H9 (cell line): Measurements from ENCODE around the gene TSPEAR. TPM values are rescaled to one million over a fixed set of nuclear protein-coding genes. Genes with fewer than 3 reads are reported as not detected.

Source experiments
- DNase-seq: peaks from one replicate; pipeline ENCODE4 v3.0.0-alpha.2; 2017
- H2AFZ ChIP-seq: one replicate; pipeline ENCODE4 v1.6.1; 2013; ENCODE audit warnings: mild to moderate bottlenecking, low read length, control low read depth, moderate library complexity
- H2AK5ac ChIP-seq: 2 replicates; pipeline ENCODE4 v1.6.1; 2013; ENCODE audit warnings: low read length, control low read depth, mixed read lengths; ENCODE audit not compliant: insufficient read length
- H2BK120ac ChIP-seq: one replicate; pipeline ENCODE4 v1.6.1; 2013; ENCODE audit warnings: low read depth, mild to moderate bottlenecking, low read length, control low read depth, inconsistent platforms; ENCODE audit not compliant: poor library complexity, severe bottlenecking
- H2BK12ac ChIP-seq: 2 replicates; pipeline ENCODE4 v1.6.1; 2013; ENCODE audit warnings: low read length, control low read depth, mixed read lengths, low read depth; ENCODE audit not compliant: insufficient read length
- H2BK15ac ChIP-seq: 2 replicates; pipeline ENCODE4 v1.6.1; 2013; ENCODE audit warnings: low read depth, low read length, control low read depth
- H2BK20ac ChIP-seq: one replicate; pipeline ENCODE4 v1.6.1; 2013; ENCODE audit warnings: low read depth, mild to moderate bottlenecking, low read length, control low read depth, inconsistent platforms; ENCODE audit not compliant: poor library complexity, severe bottlenecking
- H2BK5ac ChIP-seq: 2 replicates; pipeline ENCODE4 v1.6.1; 2013; ENCODE audit warnings: low read length, control low read depth, mixed read lengths; ENCODE audit not compliant: insufficient read length
- H3K14ac ChIP-seq: 2 replicates; pipeline ENCODE4 v1.6.1; 2013; ENCODE audit warnings: low read length, control low read depth; ENCODE audit not compliant: insufficient read depth
- H3K18ac ChIP-seq: 2 replicates; pipeline ENCODE4 v1.6.1; 2013; ENCODE audit warnings: low read depth, mild to moderate bottlenecking, mixed read lengths, low read length, control low read depth; ENCODE audit not compliant: insufficient read length
- H3K23ac ChIP-seq: 2 replicates; pipeline ENCODE4 v1.6.1; 2013; ENCODE audit warnings: low read length, control low read depth, mixed read lengths, low read depth; ENCODE audit not compliant: insufficient read length
- H3K23me2 ChIP-seq: 2 replicates; pipeline ENCODE4 v1.6.1; 2013; ENCODE audit warnings: low read depth, mild to moderate bottlenecking, mixed read lengths, low read length, control low read depth; ENCODE audit not compliant: insufficient read length, poor library complexity, severe bottlenecking
- H3K27ac ChIP-seq: 2 replicates; pipeline ENCODE4 v1.5.1; 2013; ENCODE audit warnings: low read length, control low read depth, mixed read lengths, low read depth; ENCODE audit not compliant: insufficient read length
- H3K27me3 ChIP-seq: 2 replicates; pipeline ENCODE4 v1.6.1; 2013; ENCODE audit warnings: low read length, control low read depth, inconsistent platforms; ENCODE audit not compliant: insufficient read depth
- H3K4ac ChIP-seq: 2 replicates; pipeline ENCODE4 v1.6.1; 2013; ENCODE audit warnings: low read depth, mild to moderate bottlenecking, control low read depth, inconsistent platforms, low read length, moderate library complexity
- H3K4me1 ChIP-seq: 2 replicates; pipeline ENCODE4 v1.6.1; 2013; ENCODE audit warnings: low read length, control low read depth, inconsistent platforms; ENCODE audit not compliant: insufficient read depth
- H3K4me2 ChIP-seq: 2 replicates; pipeline ENCODE4 v1.6.1; 2013; ENCODE audit warnings: low read length, control low read depth, mixed read lengths; ENCODE audit not compliant: insufficient read length, insufficient read depth
- H3K56ac ChIP-seq: 2 replicates; pipeline ENCODE4 v1.6.1; 2013; ENCODE audit warnings: low read depth, mild to moderate bottlenecking, mixed read lengths, low read length, control low read depth; ENCODE audit not compliant: insufficient read length
- H3K79me1 ChIP-seq: 2 replicates; pipeline ENCODE4 v1.6.1; 2013; ENCODE audit warnings: low read depth, mild to moderate bottlenecking, moderate library complexity, low read length, control low read depth, inconsistent platforms; ENCODE audit not compliant: insufficient read depth, poor library complexity, severe bottlenecking
- H3K79me2 ChIP-seq: 2 replicates; pipeline ENCODE4 v1.6.1; 2013; ENCODE audit warnings: low read length, control low read depth, inconsistent platforms; ENCODE audit not compliant: insufficient read depth
- H3K9ac ChIP-seq: 2 replicates; pipeline ENCODE4 v1.6.1; 2013; ENCODE audit warnings: low read length, control low read depth, mixed read lengths; ENCODE audit not compliant: insufficient read length; ENCODE audit errors: extremely low read depth
- H3K9me3 ChIP-seq: one replicate; pipeline ENCODE4 v1.6.1; 2013; ENCODE audit warnings: low read depth, low read length, inconsistent platforms; ENCODE audit not compliant: control insufficient read depth
- H3T11ph ChIP-seq: one replicate; pipeline ENCODE4 v1.6.1; 2013; ENCODE audit warnings: mild to moderate bottlenecking, low read length, control low read depth, inconsistent platforms
- H4K20me1 ChIP-seq: one replicate; pipeline ENCODE4 v1.6.1; 2013; ENCODE audit not compliant: control insufficient read depth, insufficient read length, insufficient read depth
- H4K5ac ChIP-seq: 2 replicates; pipeline ENCODE4 v1.6.1; 2013; ENCODE audit warnings: low read depth, mild to moderate bottlenecking, mixed read lengths, low read length, control low read depth; ENCODE audit not compliant: insufficient read length
- H4K8ac ChIP-seq: replicated peaks from 2 replicates; pipeline ENCODE4 v1.6.1; 2013; ENCODE audit warnings: low read length, control low read depth, mixed read lengths, low read depth; ENCODE audit not compliant: insufficient read length
- H4K91ac ChIP-seq: 2 replicates; pipeline ENCODE4 v1.6.1; 2013; ENCODE audit warnings: low read depth, mild to moderate bottlenecking, moderate library complexity, mixed read lengths, low read length, control low read depth; ENCODE audit not compliant: insufficient read length
- H3K27ac Mint-ChIP-seq, 3 experiments: 2 replicates in 2 of 3; 3 replicates in 1 of 3; pipeline ENCODE4 v1.8.0; 2020 to 2021; ENCODE audit warnings: mixed read lengths in 3 of 3, mild to moderate bottlenecking in 1 of 3, moderate library complexity in 1 of 3
- H3K27me3 Mint-ChIP-seq: 2 replicates; pipeline ENCODE4 v1.8.0; 2021; ENCODE audit warnings: low read depth, mild to moderate bottlenecking, moderate library complexity, mixed read lengths
- H3K36me3 Mint-ChIP-seq, 3 experiments: 2 replicates in 2 of 3; 3 replicates in 1 of 3; pipeline ENCODE4 v1.8.0; 2020 to 2021; ENCODE audit warnings: low read depth in 3 of 3, mixed read lengths in 3 of 3; ENCODE audit not compliant: insufficient read depth in 1 of 3
- H3K4me1 Mint-ChIP-seq, 2 experiments: 2 replicates each; pipeline ENCODE4 v1.8.0; 2020; ENCODE audit warnings: mixed read lengths in 2 of 2
- H3K4me3 Mint-ChIP-seq, 2 experiments: 2 replicates in 1 of 2; 3 replicates in 1 of 2; pipeline ENCODE4 v1.8.0; 2020 to 2021; ENCODE audit warnings: mild to moderate bottlenecking in 2 of 2, mixed read lengths in 2 of 2, moderate library complexity in 1 of 2
- H3K9me3 Mint-ChIP-seq, 2 experiments: 2 replicates in 1 of 2; 3 replicates in 1 of 2; pipeline ENCODE4 v1.8.0; 2020; ENCODE audit warnings: mild to moderate bottlenecking in 2 of 2, mixed read lengths in 2 of 2, moderate library complexity in 1 of 2
- WGBS: extraction: QIAGEN DNeasy Blood & Tissue Kit; methylation state at CpG from one replicate; pipeline ENCODE4 v1.1.7; 2013; ENCODE audit warnings: missing lambda C conversion rate, low lambda C conversion rate, mixed read lengths; ENCODE audit not compliant: insufficient read length; ENCODE audit errors: extremely low coverage; 5-methylcytosine and 5-hydroxymethylcytosine counted together
- total RNA-seq: library from RNA; stranded (reverse); gene quantifications from 2 replicates; pipeline ENCODE4 v1.2.1, GENCODE V29; 2021
- TF ChIP-seq, protein P1 (sequence below): fragments of 200-600 bp; sonication (generic); conservative IDR thresholded peaks from 3 replicates; pipeline ENCODE4 v1.8.0; 2021; ENCODE audit warnings: antibody characterized with exemption, mild to moderate bottlenecking

The TSPEAR gene
- total RNA-seq, 1 experiment from 2014 or later, result 1.3 TPM

DNA sequence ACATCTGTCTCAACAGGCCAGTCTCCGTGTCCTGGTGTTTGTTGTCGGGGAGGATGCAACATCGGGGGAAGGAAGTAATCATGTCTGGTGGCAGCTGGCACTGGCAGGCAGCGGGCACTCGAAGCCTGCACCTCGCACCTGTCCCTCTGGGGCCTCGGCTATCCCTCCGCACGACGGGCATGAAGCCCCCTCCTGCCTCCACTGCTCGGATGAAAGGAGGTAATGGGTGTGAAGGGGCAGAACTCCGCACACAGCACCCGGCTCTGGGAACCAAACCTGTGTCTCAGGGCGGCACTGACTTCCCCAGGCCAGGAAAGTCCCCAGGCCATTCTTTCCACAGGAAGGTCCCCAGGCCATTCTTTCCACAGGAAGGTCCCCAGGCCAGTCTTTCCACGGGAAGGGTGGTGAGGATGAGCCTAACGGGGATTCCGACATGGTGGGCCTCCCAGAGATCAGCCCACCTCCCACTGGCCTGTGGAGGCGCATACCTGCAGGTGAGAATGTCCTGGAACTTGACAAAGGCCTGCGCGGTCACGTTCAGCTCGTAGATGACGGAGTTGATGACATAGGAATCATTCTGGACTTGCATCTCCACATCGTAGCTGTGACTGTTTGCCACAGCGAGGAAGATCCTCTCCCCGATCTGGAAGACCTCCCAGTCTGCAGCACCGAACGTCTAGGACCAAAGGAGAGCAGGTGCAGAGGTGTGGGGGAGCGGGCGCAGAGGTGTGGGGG is 202.5 kb downstream of the TSPEAR start:
- Histone ChIP-seq H2BK120ac (no peak overlapping the region), H3K4ac (no peak overlapping the region), H3T11ph (no peak overlapping the region), H4K8ac (no peak overlapping the region), H3K79me2 (no peaks in the 10 kb centered on the region), H4K91ac (no peak overlapping the region), H2AK5ac (no peak overlapping the region), H3K4me1 (no peaks in the 10 kb centered on the region), H3K27me3 (no peaks in the 10 kb centered on the region), H2BK5ac (no peak overlapping the region), H2BK15ac (no peak overlapping the region), H3K9me3 (no peaks in the 10 kb centered on the region), H2BK12ac (no peak overlapping the region), H3K9ac (no peak overlapping the region), H2AFZ (no peak overlapping the region), H3K56ac (no peak overlapping the region), H3K79me1 (no peaks in the 10 kb centered on the region), H3K14ac (no peak overlapping the region), H4K20me1 (peaks cover 5% of the 10 kb centered on the region), H3K23me2 (no peaks in the 10 kb centered on the region), H3K27ac (no peak overlapping the region), H4K5ac (no peak overlapping the region), H3K18ac (no peak overlapping the region), H3K4me2 (no peak overlapping the region), H3K23ac (no peak overlapping the region), H2BK20ac (no peak overlapping the region)
- Mint-ChIP-seq H3K4me1 (peaks cover 0 to 5% of the 10 kb centered on the region in 2 experiments; a peak in 2 of 4 replicates), H3K9me3 (no peaks in the 10 kb centered on the region), H3K4me3 (no peak overlapping the region), H3K27me3 (no peaks in the 10 kb centered on the region), H3K36me3 (peaks cover 0 to 6% (median 3%) of the 10 kb centered on the region in 3 experiments; a peak in 4 of 7 replicates), H3K27ac (no peak overlapping the region)
- DNase-seq, result no peak
- TF ChIP-seq, protein P1, sequence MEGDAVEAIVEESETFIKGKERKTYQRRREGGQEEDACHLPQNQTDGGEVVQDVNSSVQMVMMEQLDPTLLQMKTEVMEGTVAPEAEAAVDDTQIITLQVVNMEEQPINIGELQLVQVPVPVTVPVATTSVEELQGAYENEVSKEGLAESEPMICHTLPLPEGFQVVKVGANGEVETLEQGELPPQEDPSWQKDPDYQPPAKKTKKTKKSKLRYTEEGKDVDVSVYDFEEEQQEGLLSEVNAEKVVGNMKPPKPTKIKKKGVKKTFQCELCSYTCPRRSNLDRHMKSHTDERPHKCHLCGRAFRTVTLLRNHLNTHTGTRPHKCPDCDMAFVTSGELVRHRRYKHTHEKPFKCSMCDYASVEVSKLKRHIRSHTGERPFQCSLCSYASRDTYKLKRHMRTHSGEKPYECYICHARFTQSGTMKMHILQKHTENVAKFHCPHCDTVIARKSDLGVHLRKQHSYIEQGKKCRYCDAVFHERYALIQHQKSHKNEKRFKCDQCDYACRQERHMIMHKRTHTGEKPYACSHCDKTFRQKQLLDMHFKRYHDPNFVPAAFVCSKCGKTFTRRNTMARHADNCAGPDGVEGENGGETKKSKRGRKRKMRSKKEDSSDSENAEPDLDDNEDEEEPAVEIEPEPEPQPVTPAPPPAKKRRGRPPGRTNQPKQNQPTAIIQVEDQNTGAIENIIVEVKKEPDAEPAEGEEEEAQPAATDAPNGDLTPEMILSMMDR, result no peak
- WGBS, result no CpG with 5 or more reads among the region's 30 CpGs
